HG02973 (cell line): Measurements from ENCODE around the gene LRRC46.

Experiments
- ATAC-seq: cut with Tn5 transposase; IDR thresholded peaks from one replicate; pipeline ENCODE4 v1.9.1; 2021; ENCODE audit warnings: moderate library complexity; ENCODE audit not compliant: unreplicated experiment

LRRC46 gene

DNA sequence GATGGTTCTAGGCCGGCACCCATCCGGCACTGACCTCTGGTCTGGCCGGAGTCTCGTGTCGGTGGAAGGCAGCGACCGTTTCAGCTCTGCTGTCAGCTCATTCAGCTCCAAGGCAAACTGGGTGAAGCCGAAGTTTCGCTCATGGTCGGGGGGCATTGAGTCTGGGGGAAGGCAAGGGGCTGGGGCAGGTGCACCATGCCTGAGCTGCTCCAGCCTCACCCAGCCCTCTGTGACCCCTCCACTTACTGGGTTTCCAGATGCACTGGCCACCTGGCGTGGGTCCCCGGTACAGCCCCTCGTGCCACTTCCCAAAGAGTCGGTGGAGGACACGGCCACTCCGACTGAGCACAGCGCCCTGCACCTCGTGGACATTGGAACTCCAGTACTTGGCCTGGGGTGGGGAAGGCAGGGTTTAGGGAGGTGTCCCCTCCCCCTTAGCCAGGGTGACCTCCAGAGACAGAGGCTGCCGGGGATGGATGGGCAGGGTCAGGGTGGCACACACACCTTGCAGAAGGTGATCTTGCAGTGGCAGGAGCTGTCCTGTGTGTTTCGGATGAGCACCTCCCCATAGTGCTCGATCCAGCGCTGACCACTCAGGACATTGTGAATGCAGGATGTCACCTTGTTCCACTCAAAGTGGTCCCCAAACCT, 22.5 kb upstream of the LRRC46 start:
- no peak for ATAC-seq

DNA sequence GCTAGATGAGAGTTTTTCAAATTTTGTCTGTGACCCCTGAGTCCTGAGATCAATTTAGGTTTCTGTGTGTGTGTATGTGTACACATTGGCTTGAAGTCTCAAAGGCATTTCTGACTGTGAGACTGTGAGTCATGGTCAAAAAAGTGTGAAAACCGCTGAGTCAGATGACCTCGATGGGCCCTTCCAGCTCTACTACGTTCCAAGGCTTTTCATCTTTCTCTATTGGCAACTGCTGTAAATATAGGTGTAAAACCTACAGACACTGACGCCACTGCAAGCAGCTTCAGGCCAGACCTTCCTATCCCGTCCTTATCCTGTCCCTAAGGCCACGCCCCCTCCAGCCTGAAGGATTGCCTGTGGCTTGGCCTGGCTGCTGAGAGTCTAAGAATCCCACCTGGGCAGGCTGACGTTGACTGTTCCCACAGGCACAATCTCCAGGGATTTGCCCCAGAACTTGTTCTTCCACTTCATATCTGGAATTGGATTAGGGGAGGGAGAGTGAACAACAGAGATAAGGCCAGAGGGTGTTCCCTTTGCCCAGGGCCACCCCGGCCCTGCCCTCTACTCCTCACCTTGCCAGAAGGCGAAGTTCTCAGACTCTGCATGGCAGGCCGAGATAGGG, 21.2 kb upstream of the LRRC46 start:
- ATAC-seq, result no peak

DNA sequence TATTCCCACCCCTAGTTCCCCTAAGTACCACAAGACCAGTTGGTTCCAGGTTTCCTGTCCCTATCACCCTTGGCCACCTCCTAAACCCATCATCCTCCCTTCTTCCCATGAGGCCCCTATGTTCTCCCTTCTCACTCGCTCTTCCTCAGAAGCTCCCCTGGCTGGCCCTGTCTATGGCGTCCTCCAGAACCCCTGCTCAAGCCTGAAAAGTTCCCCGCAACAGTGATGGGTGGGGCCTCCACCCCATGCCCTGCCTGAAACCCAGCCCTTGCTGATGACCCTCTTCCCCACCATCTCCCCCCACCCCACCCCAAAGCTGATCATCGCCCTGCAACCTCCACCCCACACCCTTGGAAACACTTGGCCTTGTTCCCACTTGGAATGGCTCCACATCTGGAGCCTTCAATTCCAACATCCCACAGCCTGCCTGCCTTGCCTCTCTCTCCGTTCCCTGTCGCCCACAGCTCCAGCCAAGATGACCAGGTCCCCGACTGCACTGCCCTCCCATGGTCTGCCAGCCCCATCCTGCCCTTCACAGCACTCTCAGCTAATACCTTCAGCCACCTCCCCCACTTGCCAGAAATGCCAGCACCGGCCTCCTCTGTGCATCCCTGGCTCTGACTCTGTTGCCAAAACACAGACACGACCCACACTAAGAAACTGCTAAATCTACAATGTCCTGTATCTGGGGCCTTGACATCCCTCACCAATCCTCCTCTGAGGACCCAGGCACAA, 20.4 kb upstream of the LRRC46 start:
- ATAC-seq, result no peak

DNA sequence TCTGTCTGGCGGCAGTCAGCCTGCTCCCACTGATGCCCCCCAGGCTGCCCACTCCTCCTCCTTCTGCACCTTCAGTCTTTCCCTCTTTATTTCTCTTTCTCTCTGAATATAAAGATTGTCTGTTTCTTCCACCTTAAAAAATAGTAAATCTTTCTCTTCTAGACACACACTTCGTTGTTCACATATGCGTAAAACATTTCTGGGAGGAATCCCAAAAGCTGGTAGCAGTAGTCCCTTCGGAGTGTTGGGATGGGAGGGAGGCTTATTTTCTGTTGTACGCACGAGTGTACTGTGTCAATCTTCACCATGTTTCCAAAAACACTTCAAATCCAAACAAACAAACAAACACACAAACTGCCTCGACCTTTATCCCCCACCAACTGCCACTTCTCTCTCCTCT, 19.8 kb upstream of the LRRC46 start:
- no peak for ATAC-seq

DNA sequence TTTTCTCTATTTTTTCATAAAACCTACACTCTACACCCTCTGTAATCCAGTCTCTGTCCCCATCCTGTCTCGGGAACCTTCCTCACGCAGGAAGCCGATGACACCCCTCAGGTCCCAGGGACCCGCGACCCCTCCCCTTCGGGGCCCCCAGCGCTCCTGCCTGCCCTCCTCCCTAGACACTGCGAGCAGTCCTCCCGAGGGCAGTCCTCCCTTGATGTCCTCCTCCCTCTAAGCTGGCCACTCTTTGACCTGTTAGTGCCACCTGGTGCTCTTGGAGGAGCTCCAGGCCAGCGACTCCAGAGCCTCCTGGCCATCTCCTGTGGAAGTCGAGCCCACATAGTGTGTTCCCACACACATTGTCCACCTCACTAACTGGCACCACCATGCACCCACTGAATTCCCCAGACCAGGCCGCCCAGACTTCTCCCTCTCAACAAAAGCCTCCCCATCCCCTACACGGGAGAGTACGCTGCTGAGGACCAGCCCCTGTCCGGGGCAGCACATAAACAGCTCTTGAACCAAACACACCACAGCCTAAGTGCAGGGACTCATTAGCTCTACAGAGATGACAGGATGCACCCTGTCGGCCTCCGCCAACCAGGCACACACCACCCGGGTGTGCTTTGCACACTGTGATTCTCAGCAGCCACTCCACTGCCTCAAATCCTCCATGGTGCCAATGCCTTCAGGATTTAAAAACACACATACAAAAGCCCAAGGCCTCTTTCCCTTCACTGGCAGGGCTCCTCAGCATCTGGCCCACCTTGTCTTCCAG, 19.1 kb upstream of the LRRC46 start:
- ATAC-seq, result no peak

DNA sequence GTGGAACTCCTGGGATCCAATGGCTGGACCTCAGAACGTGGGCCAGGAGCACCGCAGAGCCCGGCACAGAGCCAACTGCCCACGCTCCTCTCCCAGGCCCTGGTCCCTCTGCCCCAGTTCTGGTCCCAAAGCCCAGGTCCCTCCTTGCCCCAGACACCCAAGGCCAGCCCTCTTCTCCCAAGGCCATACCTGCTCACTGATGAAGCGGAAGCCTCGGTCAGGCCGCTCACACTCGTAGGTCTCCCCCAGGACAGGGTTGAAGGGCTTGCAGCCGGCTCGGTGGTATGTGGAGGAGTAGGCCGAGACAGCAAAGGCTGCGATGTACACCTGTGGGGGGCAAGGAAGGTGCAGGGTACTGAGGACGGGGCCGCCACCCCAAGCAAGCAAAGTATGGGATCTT, 18.4 kb upstream of the LRRC46 start:
- ATAC-seq, result no peak

DNA sequence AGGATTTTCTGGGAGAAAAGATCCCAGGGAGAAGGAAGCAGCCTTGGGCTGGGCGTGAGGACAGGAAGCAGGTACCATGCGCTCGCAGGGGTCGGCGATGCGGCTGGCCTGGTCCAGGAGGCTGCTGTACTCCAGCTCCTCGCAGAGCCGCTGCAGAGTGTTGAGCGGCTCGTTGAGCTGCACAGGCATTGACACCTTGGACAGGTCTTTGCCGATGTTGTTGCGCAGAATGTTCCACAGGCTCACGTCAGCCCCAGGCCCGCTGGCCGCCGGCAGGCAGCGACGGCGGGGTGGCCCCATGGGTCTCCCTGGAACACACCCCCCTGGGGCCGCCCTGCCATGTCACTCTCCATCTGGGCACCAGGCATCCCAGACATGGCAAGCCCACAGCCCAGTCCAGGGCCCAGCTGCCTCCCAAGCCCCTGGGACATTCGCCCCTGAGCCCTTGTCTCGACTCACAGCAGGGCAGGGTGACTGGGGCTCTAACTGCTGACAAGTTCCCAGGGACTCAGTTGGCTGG, 17.9 kb upstream of the LRRC46 start:
- ATAC-seq, result no peak

DNA sequence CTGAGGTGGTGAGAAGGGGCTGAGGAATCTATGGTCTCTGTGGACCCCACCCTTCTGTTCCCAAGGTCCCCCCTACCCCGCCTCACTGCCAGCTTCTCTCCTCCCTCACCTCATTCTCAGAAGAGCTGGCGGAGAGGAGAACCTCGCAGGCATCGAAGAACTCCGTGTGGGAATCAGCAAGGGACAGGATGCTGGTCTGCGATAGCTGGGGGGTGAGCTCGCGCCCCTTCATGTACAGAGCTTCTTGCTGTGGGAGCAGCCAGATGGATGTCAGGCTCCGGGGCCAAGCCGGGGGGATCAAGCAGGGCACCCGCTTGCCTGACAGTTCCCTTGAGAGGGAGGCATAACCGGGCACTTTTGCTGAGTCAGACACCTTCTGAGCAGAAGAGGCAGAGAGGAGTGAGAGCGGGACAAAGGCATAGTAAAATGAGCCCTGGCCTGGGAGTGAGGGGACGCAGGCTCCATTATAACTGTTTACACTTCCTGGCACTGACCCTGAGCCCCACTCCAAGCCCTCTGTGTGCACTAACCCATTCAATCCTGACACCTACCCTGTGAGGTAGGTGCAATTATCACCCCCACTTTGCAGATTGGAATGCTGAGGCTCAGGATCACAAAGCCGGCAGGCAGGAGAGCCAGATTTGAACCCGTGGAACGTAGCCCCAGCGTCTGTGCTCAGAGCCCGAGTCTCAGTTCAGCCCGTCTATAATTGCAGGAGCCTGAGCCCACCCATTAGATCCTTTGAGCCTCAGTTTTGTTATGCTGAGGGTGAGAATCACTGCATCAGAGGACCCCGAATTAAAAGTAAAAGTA, 16.2 kb upstream of the LRRC46 start:
- ATAC-seq, result no peak

DNA sequence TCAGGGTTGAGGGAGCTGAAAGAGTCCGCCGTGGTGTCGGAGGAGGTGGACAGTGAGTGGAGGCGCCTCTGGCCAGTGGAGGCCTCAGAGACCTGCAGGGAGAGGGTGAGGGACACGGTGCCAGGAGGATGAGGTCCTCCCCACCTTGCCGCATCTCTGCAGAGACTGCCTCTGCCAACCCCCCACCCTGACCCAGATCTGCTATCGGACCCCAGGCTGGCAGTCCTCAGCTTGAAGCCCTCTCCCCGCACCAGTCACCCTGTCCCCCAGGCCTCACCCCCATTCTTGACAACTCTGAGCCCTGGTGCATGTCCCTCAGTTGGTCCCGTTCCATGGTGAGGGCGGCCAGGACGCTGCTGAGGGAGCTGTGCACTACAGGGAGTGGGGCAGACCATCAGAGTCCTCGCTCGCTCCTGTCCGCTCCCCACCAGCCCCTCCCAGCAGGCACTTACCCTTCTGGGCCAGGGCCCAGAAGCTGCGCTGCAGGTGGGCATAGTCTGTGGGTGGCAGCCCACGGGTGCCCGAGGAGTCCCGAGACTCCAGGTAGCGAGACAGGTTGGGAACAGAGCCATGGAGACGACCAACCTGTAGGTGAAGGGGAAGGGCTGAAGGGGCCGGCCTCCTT, 15.2 kb upstream of the LRRC46 start:
- ATAC-seq, result no peak

DNA sequence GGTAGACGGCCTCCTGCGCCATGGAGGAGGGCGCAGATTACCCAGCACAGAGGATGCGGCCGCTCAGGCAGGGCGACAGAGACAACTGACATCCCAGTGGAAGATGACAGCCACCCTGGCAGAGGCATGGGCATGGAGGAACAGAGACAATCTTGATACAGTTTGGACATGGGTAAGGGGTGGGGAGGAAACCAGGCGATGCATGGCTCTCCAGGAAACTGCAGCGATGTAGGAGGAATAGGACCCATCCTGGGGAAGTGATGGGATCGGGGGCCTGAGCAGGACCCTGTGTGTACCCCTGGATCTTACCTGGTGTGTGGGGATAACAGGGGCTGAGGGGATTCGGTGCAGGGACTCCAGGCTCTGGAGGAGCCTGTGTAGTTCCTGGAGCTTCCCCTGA, 14.5 kb upstream of the LRRC46 start:
- ATAC-seq, result no peak

DNA sequence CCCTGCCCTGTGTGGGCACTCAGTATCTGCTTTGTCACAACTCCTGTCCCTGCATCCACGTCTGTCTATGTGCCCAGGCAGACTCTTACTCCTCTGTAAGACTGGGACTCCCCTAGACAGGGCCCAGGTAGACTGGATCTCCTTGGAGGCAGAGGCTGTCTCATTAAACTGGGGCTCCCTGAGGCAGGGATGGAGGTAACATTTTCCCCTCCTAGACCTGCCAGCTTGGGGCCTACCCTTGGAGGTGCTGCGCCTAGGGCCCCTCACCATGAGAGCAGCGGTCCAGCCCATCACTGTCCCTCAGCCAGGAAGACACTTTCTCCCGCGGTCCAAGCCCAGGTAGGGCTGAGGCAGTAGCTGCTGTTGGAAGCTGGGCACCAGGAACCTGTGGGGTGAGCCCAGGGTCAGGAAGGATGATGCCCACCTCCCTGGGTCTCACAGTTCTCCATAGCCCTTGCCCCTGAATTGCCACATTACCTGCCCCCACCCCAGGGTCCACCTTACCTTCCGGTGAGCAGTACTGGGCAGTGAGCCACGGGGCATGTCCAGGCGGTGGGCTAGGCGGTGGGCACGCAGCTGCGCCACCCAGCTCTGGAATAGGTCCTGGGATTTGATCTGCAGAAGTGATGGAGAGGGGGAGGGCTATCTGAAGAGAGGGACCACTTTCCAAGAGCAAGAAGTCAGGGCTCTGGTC, 13.3 kb upstream of the LRRC46 start:
- ATAC-seq, result no peak

DNA sequence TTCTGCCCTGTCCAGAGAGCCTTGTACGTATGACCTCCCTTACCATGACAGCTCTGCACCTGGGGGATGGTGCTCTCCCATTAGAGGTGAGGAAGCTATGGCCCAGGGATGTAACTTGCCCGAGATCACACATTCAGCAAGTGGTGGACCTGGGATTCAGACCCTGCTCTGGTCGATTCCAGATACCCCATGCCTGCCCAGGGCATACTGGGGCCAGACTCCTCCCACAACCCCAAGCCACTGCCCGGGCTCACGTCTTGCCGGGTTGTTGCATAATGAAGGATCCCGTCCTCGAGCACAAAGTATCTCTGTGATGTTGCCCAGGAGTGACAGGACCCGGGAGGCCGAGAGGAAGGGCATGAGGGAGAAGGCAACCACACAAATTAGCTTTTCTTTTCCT, 12.0 kb upstream of the LRRC46 start:
- no peak for ATAC-seq

DNA sequence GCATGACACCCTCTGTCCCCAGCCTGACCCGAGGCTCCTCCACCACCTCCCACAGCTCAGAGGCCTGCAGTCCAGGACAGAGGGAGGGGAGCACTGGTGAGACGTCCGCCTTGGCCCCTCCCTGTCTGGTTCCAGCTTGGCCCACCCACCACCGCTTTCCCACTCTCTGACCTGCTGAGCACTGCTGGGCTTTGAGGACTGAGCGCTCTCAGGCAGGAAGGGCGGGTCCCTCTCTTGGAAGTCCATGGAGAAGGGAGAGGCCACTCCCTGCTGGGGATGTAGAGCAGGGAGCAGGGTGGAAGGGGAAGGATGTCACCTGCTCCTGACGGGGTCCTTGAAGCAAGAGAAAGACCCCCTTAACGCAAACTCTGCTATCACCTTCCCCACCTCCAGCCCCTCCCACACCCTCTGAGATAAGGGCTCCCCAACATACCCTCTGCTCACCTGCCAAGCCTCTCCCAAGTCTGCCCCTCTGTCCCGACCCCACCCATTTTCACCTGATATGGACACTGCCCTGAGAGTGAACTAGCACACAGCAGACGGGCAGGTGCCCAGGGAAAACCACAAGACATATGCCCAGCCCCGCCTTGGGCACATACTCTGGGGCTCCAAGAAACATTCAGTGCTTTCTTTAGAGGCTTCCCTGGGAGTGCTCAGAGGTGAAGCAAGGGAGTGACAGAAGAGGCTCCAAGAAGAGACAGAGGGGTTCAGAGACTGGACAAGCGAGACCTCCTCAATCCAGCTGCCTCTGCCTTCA, 11.3 kb upstream of the LRRC46 start:
- ATAC-seq, result no peak

DNA sequence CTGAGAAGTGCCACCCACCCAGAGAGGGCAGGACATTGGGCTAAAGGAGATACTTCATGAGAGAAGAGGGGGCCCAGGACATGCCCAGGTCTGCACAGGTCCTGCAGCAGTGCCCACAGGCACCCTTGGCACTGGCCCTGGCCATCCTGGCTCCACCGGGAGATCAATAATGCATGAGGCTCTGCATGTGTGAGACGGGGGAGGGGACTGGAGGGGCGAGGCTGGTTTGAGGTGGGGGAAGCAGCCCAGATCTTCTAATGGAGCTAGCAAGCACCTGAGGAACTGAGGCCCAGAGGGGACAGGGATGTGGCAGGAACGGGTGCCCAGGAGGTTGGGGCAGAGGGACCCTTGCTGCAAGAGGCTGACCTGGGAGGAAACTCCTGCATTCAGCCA, 10.4 kb upstream of the LRRC46 start:
- no peak for ATAC-seq

DNA sequence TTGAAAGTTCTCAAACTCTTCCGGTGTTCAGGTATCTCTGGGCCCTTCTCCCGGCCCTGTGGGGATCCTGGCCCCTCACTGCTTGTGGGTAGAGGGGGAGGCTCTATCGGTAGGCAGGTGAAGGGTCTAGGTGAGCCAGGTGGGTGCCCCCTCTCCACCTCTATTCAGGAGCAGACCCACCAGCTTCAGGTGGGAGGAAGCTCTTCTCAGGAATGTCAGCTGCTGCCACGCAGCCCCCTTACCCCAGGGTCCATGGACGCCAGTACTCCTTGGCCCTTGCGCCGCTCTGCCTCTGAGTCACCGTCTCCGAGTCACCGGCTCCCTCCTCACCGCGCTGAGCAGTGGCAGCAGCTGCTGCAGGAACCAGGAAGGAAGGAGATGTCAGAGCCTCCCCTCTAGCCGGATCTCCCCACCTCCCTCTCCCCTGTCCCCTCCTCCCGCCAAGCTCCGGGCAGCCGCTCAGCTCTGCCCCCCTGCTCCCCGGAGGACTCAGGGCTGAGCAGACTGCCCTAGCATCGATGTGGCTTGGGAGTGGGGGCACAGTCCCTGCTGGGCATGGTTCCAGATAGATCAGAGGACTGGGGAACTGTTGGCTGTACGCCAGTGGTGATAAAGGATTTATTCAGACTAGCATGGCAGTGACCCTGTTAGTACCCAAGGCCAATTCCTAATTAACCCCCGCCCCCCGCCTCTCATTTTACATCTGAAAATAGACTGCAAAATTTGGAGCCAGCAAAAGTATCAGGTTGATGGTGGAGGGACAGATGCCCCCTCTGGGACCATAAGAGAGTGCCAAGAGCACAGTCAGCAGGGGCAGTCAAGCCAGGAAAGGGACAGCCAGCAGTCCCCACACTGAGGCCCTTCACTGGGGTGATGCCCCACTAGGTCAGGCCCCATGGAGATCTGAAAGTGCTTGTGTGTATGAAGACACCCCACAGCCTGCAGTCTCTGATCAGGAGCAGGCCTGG, 9.8 kb upstream of the LRRC46 start, which contains the start of gene OSBPL7:
OSBPL7 (minus strand) TSS at position 371 of the 968 bp plus-strand sequence. CDS start 1,516 bp downstream, outside the sequence.
- ATAC-seq, result peak; percentile 73

DNA sequence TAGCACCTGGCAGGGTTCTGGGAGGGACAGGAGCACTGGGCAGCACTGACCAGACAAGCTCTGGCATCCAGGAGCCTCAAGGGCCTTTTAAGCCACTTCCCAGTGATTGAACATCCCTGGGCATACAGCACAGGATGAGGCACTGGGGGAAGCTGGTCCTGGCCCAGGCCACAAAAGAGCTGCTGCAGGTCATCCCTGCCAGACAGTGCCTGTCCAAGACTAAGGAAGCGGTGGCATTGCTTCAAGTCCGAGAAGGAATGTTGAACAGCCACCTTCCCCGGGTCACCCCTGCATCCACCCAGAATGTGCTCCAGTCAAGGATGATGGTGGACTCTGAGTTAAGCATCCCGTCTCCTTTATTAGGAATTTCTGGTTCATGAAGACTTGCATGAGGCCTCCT, 8.7 kb upstream of the LRRC46 start:
- ATAC-seq, result no peak

DNA sequence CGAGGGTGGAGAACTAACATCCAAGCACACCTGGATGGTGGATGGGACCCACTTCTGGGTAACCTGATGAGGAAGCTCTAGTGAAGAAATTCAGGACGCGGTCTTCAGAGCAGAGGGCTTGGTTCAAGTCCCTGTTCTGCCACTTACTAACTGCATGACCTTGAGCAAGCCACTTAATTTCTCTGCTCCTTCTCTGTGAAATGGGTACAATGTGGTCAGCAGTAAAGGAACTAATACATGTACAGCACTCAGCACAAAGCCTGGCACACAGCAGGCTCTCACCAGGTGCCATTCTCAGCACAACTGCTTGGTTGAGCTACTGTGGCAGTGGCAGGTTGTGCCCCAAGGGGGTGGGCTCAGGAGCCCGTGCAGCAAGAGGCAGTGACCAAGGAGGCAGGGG, 8.0 kb upstream of the LRRC46 start:
- no peak for ATAC-seq

DNA sequence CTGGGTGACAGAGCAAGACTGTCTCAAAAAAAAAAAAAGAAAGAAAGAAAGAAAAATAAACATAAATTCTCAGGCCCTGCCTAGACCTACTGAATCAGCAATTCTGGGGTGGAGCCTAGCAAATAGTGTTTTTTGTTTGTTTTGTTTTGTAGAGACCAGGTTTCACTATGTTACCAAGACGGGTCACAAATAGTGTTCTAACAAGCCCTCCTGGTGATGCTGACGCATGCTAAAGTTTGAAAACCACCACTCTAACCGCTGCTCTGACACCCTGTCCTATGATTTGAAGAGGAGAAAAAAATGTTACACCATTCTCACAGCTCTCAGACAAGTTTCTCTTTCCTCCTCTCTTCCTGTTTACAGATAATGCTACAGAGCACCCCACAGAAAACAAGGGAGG, 1.6 kb upstream of the LRRC46 start:
- ATAC-seq, result no peak
